ENCODE data around the gene SMARCC1.

SMARCC1 gene

DNA sequence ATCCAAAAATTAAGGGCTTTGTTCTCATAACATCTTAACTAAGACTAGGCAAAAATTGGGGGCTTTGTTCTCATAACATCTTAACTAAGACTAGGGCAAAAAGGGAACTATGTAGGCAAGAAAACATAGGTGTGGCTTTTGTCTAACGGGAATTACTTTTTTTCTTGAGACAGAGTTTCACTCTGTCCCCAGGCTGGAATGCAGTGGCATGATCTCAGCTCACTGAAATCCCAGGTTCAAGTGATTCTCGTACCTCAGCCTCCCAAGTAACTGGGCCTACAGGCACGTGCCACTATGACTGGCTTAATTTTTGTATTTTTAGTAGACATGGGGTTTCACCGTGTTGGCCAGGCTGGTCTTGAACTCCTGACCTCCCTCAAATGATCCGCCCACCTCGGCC lies 153.3 kb downstream of the SMARCC1 start:
- DNase-seq: no peak

DNA sequence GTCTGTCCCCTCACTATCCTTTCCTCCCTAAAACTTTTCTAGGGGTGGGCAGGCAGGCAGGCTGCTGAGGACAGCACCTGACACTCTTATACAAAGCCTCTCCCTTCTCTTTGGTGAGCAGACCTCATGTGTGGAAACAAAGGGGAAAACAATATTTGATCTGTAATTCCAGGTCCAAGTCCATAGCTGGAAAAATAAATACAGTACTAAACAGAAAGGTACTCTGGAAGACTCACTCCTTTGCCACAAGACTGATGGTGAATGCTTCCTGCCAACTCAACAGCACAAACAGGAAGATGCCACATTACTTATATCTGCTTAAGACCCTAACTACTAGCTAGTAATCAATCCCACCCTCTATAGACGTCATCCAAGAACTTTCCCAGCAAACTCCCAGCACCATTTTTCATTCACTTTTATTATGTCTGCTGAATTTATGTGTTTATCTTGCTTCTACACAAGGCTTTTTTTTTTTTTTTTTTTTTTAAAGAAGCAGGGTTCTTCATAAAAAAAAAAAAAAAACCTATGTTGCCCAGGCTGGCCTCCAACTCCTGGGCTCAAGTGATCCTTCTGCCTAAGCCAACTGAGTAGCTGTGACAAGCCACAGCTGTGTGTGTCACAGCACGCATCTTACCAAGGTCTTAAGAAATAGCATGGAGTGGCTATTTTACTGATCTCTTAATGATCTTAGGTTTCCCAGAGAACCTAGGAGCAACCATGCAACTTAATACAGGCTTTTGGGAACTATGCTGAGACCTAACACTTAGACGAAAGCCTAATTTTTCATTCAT lies 158.8 kb downstream of the SMARCC1 start:
- no peak for DNase-seq

DNA sequence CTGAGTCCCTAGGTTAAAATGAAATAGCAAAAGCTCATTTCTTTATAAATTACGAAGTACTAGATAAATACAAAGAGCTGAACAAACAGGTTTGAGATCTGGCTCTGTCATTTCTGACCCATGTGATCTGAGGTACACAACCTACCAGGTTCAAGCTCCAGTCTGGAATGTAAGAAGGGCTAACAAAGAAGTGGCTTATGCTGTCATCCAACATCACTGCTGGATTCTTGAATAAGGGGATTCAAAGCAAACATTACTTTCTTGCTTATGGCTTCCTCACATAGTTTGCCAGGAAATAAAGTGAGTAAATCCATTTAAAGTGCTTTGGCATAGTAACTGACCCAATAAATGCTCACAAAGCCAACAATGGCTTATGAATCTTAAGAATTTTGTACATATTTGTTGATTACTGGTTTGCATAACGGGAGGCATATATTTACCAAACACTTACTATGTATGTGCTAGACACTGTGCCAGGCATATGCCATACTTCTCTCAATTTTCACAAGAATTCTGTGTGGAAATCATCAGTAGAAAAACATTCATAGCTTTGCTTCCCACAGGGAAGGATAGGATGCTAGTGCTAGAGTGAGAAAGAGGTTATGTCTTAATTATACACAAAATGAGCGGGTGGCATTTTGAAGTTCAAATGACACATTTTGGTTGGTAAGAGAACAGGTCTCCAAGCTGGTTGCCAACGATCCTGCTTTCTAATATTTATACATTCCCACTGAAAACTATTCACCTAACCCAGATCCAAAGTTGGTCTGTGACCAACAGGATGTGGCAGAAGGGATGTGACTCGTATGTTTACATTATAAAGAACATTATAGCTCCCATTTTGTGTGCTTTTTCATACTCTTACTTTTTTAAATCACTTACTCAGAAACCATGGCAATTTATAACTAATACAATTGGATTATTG lies 164.3 kb downstream of the SMARCC1 start:
- no peak for DNase-seq

DNA sequence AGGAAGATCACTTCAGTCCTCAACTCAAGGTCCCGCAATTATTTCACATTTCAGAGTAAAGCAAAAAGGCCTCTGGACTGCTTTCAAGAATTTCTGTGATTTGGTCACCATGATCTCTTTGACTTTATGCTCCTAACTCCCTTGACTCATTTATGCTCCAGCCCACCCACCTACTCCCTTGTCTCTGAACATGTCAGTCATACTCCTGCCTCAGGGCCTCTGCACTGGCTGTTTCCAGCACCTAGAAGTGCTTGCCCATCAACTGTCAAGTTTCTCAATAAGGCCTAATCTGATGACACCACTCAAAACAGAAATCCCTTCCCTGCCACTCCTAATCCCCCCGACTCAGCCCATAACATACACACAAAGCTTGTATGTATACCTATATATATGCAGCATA lies 166.9 kb downstream of the SMARCC1 start:
- DNase-seq: no peak

DNA sequence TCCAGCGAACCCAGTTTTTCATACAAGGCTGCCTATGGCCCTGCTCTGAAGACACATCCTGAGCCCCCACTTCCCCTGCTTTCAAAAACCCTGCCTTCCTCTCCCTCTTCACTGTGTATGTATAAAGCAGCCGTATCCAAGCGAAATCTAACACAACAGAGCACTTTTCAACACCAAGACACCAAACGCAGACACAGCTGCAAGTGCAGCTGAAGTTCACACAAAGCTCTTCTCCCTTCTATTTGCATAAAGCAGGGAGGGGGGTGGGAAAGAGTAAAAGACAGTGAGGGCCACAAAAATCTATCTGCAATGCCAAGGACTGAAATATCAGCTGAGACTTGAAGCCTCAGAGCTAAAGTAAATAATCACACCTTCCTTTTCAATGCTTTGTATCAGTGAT lies 168.0 kb downstream of the SMARCC1 start:
- no peak for DNase-seq

DNA sequence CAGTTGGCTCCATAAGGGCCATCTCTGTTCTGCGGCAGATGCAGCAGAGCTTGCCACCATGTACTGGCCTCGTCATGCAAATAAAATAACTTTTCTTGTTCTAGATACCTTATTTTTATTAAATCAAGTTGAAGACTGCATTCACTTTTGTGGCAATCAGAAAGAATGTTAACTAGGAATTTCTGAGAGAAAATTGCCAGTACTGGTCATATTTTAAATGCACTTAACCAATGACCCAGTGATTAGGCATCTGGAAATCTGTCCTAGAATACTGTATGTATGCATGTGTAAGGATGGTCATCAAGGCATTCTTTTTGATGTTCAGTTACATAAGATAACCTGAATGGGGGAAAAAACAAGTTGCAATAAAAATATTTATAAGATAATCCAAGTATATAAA lies 168.8 kb downstream of the SMARCC1 start:
- DNase-seq: no peak

DNA sequence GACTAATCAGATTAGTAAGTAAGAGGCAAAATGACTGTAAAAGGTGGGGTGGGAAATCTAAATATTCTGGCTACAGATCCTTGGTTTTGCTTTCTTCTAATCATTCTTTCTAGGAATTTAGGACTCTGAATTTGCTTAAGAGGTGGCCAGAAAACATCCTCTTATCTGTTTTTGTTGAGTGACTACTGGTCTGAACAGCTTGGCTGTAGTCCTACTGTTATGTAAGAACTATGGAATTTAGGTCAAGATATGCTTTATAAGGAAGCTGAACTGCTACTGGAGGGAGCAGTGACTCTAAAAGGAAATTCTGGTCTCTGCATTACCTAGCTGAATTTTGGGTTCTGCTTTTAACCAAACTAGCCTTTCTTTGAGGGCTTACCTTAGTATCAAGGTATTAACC lies 169.5 kb downstream of the SMARCC1 start:
- no peak for DNase-seq

DNA sequence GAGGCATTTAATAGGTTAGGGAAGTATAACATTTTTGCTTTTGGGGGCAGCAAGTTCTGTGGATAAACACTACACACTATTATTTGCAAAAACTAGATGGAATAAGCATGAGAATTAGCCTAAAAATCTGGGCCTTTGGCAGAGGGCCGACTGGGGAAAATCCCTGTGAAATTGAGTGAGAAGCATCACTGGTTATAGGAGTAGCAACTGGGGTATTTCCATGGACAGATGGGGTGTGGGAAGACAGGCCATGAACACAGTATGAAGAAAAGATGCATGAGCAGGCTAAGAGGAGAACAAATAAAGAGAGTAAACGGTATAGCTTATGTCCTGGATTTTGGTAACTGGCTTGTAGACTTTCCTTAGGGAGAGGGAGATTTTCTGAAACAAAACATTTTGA lies 170.1 kb downstream of the SMARCC1 start:
- DNase-seq: no peak

DNA sequence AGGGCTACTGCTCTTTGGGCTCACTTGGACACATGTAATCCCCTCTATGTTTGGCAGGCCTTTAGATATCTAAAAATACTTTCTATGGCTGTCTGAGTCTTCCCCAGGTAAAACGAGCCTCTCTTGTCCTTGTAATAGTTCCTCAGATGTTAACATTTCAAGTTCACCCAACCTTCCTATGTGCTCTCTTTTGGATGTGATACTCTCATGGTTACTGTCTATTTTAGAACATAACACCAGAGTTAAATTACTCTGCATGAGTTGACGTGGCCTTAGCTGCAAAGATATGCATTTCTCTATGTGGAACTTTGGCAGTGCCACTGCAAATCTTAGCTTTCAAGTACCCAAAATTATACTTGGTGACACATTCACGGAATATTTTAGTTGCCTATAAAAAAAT lies 171.1 kb downstream of the SMARCC1 start:
- DNase-seq: no peak

DNA sequence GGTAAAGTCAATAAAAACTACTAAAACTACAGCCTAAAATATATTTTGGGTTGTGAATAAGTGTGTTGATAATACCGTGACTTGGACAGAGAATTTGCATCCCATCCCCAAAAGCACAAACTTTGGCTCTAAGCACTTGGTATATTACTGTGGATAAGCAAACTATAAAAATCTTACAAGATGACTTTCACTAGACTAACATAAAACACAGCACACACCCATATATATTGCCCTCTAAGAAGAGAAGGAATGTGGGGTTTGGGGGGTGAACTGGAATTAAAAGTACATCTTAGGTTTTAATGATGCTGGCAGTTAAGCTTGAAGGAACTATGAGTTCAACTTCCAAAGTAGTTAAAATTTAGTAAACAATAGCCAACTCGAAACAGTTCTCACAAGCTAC lies 174.4 kb downstream of the SMARCC1 start:
- DNase-seq: no peak

DNA sequence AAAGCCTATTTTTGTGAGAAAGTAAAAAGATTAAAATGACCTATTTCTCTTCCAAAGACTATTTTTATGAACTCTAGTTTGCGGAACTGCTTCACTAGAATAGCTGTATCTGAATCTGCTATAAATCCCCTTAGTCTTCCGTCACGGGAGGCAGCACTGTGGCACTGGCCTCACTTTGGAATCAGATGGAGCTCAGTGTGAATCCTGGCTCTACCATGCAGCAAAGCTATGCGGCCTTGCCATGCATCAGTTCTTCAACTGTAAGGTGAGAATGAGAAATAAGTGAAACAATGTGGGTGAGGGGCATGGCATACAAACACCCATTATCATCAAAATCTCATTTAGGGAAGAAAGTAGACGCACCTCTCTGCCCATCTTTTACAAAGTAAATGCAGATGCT lies 175.5 kb downstream of the SMARCC1 start:
- DNase-seq: no peak

DNA sequence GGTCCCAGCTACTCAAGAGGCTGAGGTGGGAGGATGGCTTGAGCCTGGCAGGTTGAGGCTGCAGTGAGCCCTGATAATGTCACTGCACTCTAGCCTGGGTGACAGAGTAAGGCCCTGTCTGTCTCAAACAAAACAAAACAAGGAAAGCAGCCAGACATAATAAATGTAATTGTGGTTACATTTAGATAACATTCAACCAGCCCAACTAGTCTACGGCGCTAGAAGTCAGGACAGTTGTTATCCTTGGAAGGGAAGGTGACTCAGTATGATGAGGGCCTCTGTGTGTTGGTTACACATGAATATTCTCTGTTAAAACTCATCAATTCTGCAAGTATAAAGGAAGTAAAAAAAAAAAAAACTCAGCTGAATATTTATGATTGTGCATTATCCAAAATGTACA lies 176.0 kb downstream of the SMARCC1 start:
- DNase-seq: no peak

DNA sequence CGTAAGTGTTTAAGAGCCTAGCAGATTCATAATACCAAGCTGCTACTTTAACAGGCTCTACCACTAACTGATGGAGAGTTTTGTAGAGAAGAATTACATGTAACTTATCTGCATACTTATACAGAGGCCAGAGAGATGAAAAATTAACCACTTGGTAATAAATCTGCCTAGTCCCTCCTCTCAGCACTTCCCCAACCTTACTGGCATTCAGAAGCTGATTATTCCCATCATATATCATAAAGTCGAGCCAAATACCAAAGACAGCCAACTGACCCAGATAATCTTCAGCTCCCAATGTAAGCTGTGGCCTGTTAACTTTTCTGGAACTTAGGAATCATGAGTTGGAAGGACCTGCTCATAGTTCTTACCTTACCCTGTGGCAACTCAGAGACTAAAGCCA lies 177.5 kb downstream of the SMARCC1 start:
- DNase-seq: no peak

DNA sequence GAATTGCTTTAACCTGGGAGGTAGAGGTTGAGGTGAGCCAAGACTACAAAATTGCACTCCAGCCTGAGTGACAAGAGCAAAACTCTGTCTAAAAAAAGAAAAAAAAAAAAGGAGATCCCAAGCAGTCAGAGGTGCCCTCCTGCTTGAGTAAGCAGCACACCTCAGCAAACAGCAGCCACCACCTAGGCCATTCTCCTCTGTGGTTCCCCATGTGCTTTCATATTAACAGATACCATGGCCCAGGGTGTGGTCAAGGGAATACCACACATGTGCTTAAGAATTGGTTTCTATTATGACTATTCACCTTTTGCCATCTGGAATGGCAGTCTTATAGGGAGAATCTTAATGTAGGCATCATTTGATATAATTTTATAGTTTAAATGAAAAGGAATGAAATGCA lies 178.4 kb downstream of the SMARCC1 start:
- no peak for DNase-seq

DNA sequence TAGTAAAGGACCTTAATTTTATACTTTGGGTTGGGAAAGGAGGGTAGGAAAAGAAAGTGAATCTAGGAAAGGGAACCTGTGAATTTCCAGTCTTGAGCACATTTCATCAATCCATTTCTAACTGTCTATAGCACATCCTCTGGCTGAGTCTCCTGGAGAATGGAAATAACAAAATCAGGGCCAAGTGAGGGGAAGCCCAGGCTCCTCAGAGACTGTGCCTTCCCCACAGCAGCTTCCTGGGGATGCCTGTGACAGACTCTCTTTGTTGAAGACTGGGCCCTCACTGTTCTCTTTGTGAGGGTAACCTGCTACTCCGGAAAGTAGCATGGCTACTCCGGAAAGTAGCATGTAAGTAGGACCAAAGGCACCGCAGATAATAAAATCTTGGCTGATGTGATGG lies 180.4 kb downstream of the SMARCC1 start:
- no peak for DNase-seq

DNA sequence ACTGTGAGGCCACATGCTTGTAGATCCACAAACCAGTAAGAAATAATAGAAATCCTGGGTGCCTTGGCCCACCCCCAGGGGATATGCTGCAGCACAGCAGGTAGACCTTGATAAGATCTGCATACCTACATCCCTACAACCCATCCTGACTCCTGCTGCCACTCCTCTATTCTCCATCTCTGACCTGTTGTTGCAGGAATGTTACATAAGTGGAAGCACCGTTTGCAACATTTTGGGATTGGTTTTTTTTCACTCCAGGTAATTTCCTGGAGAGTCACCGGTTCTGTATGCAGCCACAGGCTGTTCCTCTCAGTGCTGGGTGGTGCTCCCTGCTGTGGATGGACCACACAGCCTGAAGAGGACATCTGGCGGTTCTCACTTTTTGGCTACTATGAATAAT lies 186.9 kb downstream of the SMARCC1 start:
- no peak for DNase-seq

DNA sequence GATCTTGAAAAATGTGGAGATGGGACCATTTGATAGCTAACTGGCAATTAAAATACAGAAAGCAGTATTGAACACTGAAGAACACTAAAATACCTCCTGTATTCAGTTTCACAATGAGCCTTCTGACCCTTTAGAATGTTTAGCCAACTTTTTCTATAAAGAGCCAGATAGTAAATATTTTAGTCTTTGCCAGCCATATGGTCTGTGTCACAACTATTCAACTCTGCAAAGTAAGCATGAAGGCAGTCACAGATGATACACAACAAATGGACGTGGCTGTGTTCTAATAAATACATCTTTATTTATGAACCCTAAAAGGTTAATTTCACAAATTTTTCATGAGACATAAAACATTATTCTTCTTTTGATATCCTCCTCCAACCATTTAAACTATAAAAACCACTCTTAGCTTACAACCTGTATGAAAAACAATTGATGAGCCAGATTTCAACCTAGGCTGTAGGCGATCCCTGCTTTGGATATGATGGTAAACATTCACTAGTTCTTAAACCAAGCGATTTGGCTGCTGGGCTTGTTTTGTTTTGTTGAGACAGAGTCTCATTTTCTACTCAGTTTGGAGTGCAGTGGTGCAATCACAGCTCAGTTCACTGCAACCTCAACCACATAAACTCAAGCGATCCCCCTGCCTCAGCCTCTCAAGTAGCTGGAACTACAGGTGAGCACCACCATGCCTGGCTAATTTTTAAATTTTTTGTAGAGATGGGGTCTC lies 189.5 kb downstream of the SMARCC1 start:
- no peak for DNase-seq

DNA sequence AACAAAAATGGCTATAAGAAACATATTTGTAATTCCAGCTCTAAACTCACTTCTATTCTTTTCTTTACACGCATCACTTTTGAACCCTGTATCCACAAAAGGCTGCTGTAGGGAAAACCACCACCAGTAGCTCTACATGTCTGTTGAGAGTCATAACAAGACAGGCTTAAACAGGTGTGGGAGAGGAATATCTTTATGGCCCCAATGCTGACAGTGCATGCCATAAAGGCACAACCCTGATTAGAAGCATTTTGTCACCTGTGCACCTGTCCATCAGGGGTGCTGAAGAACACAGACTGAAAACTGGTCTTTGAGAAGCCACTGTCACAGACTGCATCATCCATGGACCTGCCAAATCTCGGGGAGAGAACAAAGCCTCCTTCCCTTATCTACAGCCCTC lies 191.5 kb downstream of the SMARCC1 start:
- DNase-seq: no peak

DNA sequence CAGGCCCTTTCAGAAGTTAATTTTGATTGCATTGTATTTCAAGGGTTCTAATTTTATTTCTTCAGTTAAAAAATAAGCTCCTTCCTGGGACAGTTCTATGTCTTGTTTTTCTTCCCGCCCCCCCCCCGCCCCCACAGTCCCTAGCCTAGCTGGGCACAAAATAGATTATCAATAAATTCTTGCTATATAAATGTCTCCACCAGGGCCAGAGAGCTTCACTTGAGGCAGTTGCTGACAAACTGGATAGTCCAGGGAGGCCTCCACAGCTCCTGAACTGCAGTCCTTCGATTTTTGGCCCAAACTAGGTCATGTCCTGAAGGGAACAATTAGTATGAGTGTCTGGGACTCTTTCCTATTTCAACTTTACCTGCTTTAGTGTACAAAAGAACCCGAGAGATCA lies 193.1 kb downstream of the SMARCC1 start:
- no peak for DNase-seq

DNA sequence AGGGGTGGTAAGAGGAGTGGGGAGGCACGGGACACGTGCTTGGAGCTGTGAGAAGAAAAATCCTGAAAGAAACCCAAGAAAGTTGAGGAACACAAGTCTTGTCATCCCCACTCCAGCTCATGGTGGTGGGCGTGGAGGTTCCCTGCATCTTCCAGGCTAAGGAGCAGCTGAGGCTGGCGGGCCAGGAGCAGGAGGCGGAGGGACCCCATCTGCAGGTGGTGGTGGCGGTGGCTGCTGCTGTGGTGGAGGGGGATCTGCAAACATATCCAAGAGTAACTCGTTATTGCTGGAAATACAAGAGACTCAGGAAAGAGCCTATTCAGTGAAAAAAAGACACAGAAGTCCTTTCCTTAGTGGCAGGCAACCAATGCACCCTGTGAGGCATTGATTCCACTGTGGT lies 193.6 kb downstream of the SMARCC1 start:
- DNase-seq: no peak

DNA sequence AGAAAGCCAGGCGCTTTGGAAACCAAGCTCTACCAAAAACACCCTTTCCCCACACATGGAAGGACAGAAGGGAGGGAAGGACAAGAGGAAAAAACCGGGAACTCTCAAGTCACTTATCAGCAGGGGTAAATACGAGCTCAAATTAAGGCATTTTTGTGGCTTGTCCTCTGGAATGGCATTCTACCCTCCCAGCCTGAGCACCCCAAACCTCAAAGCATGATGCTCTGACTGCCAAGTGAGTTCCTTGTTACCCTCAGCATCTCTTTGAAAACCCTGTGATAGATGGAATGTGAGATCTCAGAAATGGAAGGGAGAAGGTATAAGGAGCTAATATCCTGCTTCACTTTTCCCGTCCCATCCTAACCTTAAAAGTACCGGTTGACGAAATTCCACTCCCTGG lies 194.9 kb downstream of the SMARCC1 start:
- no peak for DNase-seq

DNA sequence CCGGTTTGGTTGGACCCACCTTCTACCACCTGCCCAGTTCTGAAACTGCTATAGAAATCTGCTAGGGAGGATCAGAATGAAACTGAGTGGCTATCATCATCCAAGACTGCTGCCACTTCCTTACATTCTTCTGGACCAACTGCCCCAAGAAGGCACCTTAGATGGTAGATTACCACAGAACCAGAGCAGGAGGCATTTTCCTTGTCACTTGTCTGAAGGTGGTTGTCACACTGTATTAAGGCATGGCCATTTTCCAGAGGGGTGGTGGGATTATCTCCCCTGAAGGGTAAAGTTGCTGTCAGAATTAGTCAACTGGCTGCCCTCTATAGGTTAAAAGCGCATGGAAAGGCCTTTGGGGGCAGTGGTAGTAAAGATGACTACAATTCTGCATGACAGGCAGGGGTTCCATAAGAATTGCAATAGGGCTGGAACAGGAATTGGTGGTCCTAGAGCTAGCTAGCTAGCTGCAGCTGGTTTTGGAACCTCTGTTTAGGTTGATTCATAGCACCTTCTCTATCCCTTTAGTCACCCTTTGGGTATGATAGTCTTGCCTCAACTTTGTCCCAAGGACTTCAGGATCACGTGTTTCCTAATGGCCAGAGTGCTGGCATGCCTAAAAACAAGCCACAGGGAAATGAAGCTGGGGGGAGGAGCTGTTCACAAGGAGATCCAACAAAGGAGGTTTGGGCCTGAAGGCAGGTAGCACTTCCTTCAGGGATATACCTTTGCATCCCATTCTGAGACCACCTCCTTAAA lies 198.2 kb downstream of the SMARCC1 start:
- DNase-seq: no peak

DNA sequence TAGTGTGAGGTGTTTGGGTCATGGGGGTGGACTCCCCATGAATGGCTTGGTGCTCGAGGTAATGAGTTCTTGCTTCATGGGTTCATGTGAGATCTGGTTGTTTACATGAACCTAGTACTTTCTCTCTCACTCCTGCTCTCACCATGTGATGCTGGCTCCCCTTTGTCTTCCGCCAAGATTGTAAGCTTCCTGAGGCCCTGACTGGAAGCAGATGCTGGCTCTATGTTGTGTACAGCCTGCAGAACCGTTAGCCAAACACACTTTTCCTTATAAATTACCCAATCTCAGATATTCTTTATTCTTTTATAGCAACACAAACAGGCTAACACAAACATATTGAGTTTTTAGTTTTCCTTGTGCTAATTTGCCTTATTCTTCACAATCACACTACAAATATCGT lies 199.9 kb downstream of the SMARCC1 start:
- no peak for DNase-seq

Data from NCI-H1048 (cell line).